Duodenal mucosa (tissue), 2 donors: ENCODE results near the gene RRAS2.

Source experiments
- H3K27ac ChIP-seq: one replicate; pipeline ENCODE4 v1.7.0; 2013; ENCODE audit warnings: low read depth, low read length
- H3K27me3 ChIP-seq, 2 donors: one replicate each; pipeline ENCODE4 v1.7.0; 2013; ENCODE audit warnings: low read length in 2 of 2, control low read depth in 1 of 2; ENCODE audit not compliant: insufficient read depth in 2 of 2, control insufficient read depth in 1 of 2
- H3K36me3 ChIP-seq, 2 donors: one replicate each; pipeline ENCODE4 v1.7.0; 2013; ENCODE audit warnings: low read length in 2 of 2, control low read depth in 1 of 2; ENCODE audit not compliant: insufficient read depth in 2 of 2, control insufficient read depth in 1 of 2
- H3K4me1 ChIP-seq, 2 donors: one replicate each; pipeline ENCODE4 v1.7.0; 2013; ENCODE audit warnings: low read length in 2 of 2, control low read depth in 1 of 2; ENCODE audit not compliant: insufficient read depth in 2 of 2, control insufficient read depth in 1 of 2
- H3K4me3 ChIP-seq, 2 donors: one replicate each; pipeline ENCODE4 v1.7.0; 2013; ENCODE audit warnings: low read length in 2 of 2, low read depth in 1 of 2
- H3K9ac ChIP-seq, 2 donors: one replicate each; pipeline ENCODE4 v1.7.0; 2013; ENCODE audit warnings: low read length in 2 of 2, low read depth in 1 of 2
- H3K9me3 ChIP-seq, 2 donors: one replicate each; pipeline ENCODE4 v1.7.0; 2013; ENCODE audit warnings: low read length in 2 of 2, control low read depth in 1 of 2; ENCODE audit not compliant: control insufficient read depth in 1 of 2

The RRAS2 gene

DNA sequence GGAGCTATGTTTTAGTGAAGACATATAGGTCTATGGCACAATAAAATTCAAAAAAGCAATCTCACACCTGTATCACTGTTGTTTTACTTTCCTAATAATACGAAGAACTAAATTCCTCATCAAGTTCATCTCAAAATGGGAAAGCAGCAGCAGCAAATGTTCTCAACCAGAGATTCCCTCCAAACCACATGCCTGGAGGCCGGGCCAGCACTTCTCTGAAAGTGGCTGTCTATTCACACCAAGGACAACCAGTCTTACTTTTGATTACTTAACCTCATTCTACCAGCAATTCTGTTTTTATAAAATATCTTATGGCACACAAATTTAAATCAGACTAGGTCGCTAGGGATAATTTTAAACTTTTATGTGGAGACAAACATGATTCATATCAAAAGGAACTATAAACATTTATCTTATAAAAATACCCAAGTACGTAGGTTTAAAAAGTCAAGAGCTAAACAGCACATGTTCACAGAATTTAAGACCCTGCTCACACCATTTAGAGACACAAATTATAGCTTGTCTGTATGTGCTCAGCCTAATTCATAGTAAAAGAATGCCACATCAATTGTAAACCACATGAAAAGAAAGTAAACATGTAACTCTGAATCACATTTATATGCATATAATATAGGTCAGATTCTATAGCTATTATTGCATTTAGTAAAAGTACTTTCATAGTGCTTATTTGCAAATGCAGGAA lies 46.1 kb downstream of the RRAS2 start:
- Histone ChIP-seq H3K27ac (no peak overlapping the region), H3K4me3 (no peak overlapping the region), H3K9ac (no peak overlapping the region), H3K9me3 (no peaks in the 10 kb centered on the region), H3K36me3 (no peaks in the 10 kb centered on the region), H3K4me1 (peaks cover 11 to 30% of the 10 kb centered on the region in 2 donors), H3K27me3 (no peaks in the 10 kb centered on the region)

DNA sequence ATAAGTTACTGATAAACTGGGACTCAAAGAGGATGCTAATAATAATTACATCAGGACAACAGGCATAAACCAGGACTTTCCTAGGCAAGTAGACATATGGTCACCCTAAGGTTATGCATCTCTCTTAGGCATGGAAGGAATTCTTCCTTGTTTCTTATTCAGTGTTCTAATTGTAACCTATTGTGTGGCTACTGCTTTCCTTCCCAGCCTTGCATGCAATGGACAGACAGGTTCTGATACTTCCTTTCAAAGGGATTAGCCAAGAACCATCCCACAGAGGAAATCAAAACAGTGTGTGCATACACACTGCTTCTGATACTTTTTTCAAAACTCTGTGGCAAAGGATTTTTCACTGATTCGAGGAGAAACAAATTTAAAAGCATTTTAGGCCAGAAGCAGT lies 48.3 kb downstream of the RRAS2 start:
- H3K36me3 ChIP-seq = no peaks in the 10 kb centered on the region
- H3K27me3 ChIP-seq = no peaks in the 10 kb centered on the region
- no peak overlapping the region for H3K9ac ChIP-seq
- no peak overlapping the region for H3K27ac ChIP-seq
- H3K4me3 ChIP-seq = no peak overlapping the region
- H3K4me1 ChIP-seq = peaks cover 11 to 32% of the 10 kb centered on the region in 2 donors
- H3K9me3 ChIP-seq = no peaks in the 10 kb centered on the region

GRCh38 chr11:14309425-14310192 lies 49.4 kb downstream of the RRAS2 start:
- Histone ChIP-seq H3K4me1 (peaks cover 11 to 32% of the 10 kb centered on the region in 2 donors), H3K27me3 (no peaks in the 10 kb centered on the region), H3K9ac (no peak overlapping the region), H3K27ac (no peak overlapping the region), H3K4me3 (no peak overlapping the region), H3K9me3 (no peaks in the 10 kb centered on the region), H3K36me3 (no peaks in the 10 kb centered on the region)

GRCh38 chr11:14308897-14309387 lies 50.0 kb downstream of the RRAS2 start:
- Histone ChIP-seq H3K36me3 (no peaks in the 10 kb centered on the region), H3K4me3 (no peak overlapping the region), H3K4me1 (peaks cover 11 to 32% of the 10 kb centered on the region in 2 donors), H3K9me3 (no peaks in the 10 kb centered on the region), H3K27me3 (no peaks in the 10 kb centered on the region), H3K9ac (no peak overlapping the region), H3K27ac (no peak overlapping the region)

- no peak overlapping the region for H3K9ac ChIP-seq
- H3K36me3 ChIP-seq = no peaks in the 10 kb centered on the region
- no peak overlapping the region for H3K4me3 ChIP-seq
- no peaks in the 10 kb centered on the region for H3K9me3 ChIP-seq
- H3K27me3 ChIP-seq = no peaks in the 10 kb centered on the region
- H3K27ac ChIP-seq = no peak overlapping the region
- peaks cover 11 to 32% of the 10 kb centered on the region in 2 donors for H3K4me1 ChIP-seq
Measured at GRCh38 chr11:14308114-14308896, 50.7 kb downstream of the RRAS2 start.

DNA sequence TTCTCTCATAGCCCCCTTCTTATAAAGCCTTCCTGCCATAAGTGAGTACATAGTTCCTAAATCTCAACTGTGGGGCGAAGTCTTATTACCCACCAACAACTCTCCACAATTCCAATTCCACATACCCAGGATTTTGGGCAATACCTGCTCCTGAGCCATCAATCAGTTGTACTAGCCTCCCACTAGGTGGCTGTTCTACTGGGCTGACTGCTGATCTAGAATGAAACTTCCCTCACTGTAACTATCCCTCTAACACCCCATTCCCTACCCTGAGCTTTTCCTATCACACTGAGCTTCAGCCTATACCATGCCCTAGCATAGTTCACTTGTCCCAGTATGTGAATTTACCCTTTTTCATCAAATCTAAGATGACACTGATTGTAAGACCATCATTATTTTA lies 52.5 kb downstream of the RRAS2 start:
- no peaks in the 10 kb centered on the region for H3K27me3 ChIP-seq
- H3K27ac ChIP-seq = no peak overlapping the region
- no peak overlapping the region for H3K9ac ChIP-seq
- H3K9me3 ChIP-seq = no peaks in the 10 kb centered on the region
- H3K4me3 ChIP-seq = no peak overlapping the region
- no peaks in the 10 kb centered on the region for H3K36me3 ChIP-seq
- peaks cover 11 to 32% of the 10 kb centered on the region in 2 donors for H3K4me1 ChIP-seq

DNA sequence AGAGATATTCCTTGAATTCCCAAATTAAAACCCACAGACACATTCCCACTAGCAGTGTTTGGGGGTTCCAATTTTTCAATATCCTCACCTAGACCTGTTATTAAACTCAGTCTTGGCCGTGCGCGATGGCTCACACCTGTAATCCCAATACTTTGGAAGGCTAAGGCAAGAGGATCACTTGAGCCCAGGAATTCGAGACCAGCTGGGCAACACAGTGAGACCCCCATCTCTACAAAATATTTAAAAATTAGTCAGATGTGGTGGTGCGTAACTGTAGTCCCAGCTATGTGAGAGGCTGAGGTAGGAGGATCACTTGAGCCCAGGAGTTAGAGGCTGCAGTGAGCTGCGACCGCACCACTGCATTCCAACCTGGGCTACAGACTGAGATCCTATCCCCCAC lies 53.3 kb downstream of the RRAS2 start:
- Histone ChIP-seq H3K9me3 (no peaks in the 10 kb centered on the region), H3K36me3 (no peaks in the 10 kb centered on the region), H3K27ac (no peak overlapping the region), H3K4me1 (peaks cover 11 to 30% of the 10 kb centered on the region in 2 donors), H3K27me3 (no peaks in the 10 kb centered on the region), H3K9ac (no peak overlapping the region), H3K4me3 (no peak overlapping the region)

- H3K27ac ChIP-seq = no peak overlapping the region
- H3K4me1 ChIP-seq = peaks cover 7 to 20% of the 10 kb centered on the region in 2 donors
- no peaks in the 10 kb centered on the region for H3K36me3 ChIP-seq
- no peak overlapping the region for H3K9ac ChIP-seq
- H3K4me3 ChIP-seq = no peak overlapping the region
- no peaks in the 10 kb centered on the region for H3K27me3 ChIP-seq
- H3K9me3 ChIP-seq = no peaks in the 10 kb centered on the region
Measured at GRCh38 chr11:14304601-14305000, 54.4 kb downstream of the RRAS2 start.

- Histone ChIP-seq H3K27me3 (no peaks in the 10 kb centered on the region), H3K9ac (no peak overlapping the region), H3K27ac (no peak overlapping the region), H3K4me1 (no peaks in the 10 kb centered on the region), H3K9me3 (no peaks in the 10 kb centered on the region), H3K4me3 (no peak overlapping the region), H3K36me3 (no peaks in the 10 kb centered on the region)
Measured at GRCh38 chr11:14300661-14301304, 58.2 kb downstream of the RRAS2 start.
